WTC11 (cell line): ENCODE results near the gene TRPM8. TPM values are rescaled to one million over a fixed set of nuclear protein-coding genes. Genes with fewer than 3 reads are reported as not detected.

Experiments used
- ATAC-seq: fragments of 200-7000 bp; cut with Tn5 transposase; 2 replicates; pipeline ENCODE4 v1.10.0; 2021; ENCODE audit warnings: mild to moderate bottlenecking, moderate library complexity
- CTCF ChIA-PET: fragments of 300-600 bp; sonication (Branson Sonifier 250); formaldehyde crosslinking; loops from one replicate; lab custom pipeline; 2021; ENCODE audit warnings: antibody characterized with exemption; lab: Charles Lee
- POLR2A ChIA-PET: fragments of 350-600 bp; sonication (Branson Sonifier 250); formaldehyde crosslinking; loops from one replicate; lab custom pipeline; 2021; ENCODE audit warnings: antibody characterized with exemption; lab: Charles Lee
- DNase-seq: peaks from one replicate; pipeline ENCODE4 v3.0.0; 2021; ENCODE audit warnings: low spot score
- H3K27ac Mint-ChIP-seq: 2 replicates; pipeline ENCODE4 v1.8.0; 2021; ENCODE audit warnings: mixed read lengths
- H3K27me3 Mint-ChIP-seq: 2 replicates; pipeline ENCODE4 v1.8.0; 2021; ENCODE audit warnings: low read depth, mild to moderate bottlenecking, moderate library complexity, mixed read lengths
- H3K36me3 Mint-ChIP-seq: 2 replicates; pipeline ENCODE4 v1.8.0; 2021; ENCODE audit warnings: mixed read lengths
- H3K4me1 Mint-ChIP-seq: 2 replicates; pipeline ENCODE4 v1.8.0; 2022; ENCODE audit warnings: mixed read lengths
- H3K4me3 Mint-ChIP-seq: 2 replicates; pipeline ENCODE4 v1.8.0; 2021; ENCODE audit warnings: mild to moderate bottlenecking, moderate library complexity, mixed read lengths
- H3K9me3 Mint-ChIP-seq: 2 replicates; pipeline ENCODE4 v1.8.0; 2021; ENCODE audit warnings: mixed read lengths
- ATF1 ChIP-seq: sonication (generic); formaldehyde crosslinking; IDR thresholded peaks from 2 replicates; pipeline ENCODE4 v1.8.1; 2023; ENCODE audit warnings: mild to moderate bottlenecking, moderate library complexity, missing genetic modification reagents
- CREM ChIP-seq: sonication (generic); formaldehyde crosslinking; IDR thresholded peaks from 2 replicates; pipeline ENCODE4 v1.8.1; 2022; ENCODE audit warnings: mild to moderate bottlenecking, missing genetic modification reagents, moderate library complexity
- ELF4 ChIP-seq: sonication (generic); formaldehyde crosslinking; IDR thresholded peaks from 2 replicates; pipeline ENCODE4 v1.8.1; 2022; ENCODE audit warnings: low read depth, mild to moderate bottlenecking, moderate library complexity, missing genetic modification reagents
- ETV6 ChIP-seq: sonication (generic); formaldehyde crosslinking; IDR thresholded peaks from 2 replicates; pipeline ENCODE4 v1.8.1; 2022; ENCODE audit warnings: mild to moderate bottlenecking, missing genetic modification reagents
- GABPB1 ChIP-seq: sonication (generic); formaldehyde crosslinking; IDR thresholded peaks from 2 replicates; pipeline ENCODE4 v1.8.1; 2023; ENCODE audit warnings: mild to moderate bottlenecking, missing genetic modification reagents
- MXD4 ChIP-seq: fragments of 250-450 bp; sonication (Bioruptor Pico); IDR thresholded peaks from 2 replicates; pipeline ENCODE4 v1.8.0; 2021; ENCODE audit warnings: mild to moderate bottlenecking, moderate library complexity, borderline replicate concordance
- NFE2L1 ChIP-seq: sonication (generic); formaldehyde crosslinking; IDR thresholded peaks from 2 replicates; pipeline ENCODE4 v1.8.1; 2023; ENCODE audit warnings: missing genetic modification reagents
- NR1H2 ChIP-seq: sonication (generic); formaldehyde crosslinking; IDR thresholded peaks from 2 replicates; pipeline ENCODE4 v1.9.0; 2021; ENCODE audit warnings: mild to moderate bottlenecking, moderate library complexity, missing genetic modification reagents
- RELA ChIP-seq: sonication (generic); formaldehyde crosslinking; IDR thresholded peaks from 2 replicates; pipeline ENCODE4 v1.8.1; 2022; ENCODE audit warnings: missing genetic modification reagents, mild to moderate bottlenecking, borderline replicate concordance
- TEAD1 ChIP-seq: sonication (generic); formaldehyde crosslinking; IDR thresholded peaks from 2 replicates; pipeline ENCODE4 v1.8.0; 2022; ENCODE audit warnings: mild to moderate bottlenecking, missing genetic modification reagents
- ZNF138 ChIP-seq: sonication (generic); formaldehyde crosslinking; conservative IDR thresholded peaks from 2 replicates; pipeline ENCODE4 v1.8.1; 2022; ENCODE audit warnings: mild to moderate bottlenecking, moderate library complexity, missing genetic modification reagents
- ZNF263 ChIP-seq: sonication (generic); formaldehyde crosslinking; IDR thresholded peaks from 2 replicates; pipeline ENCODE4 v1.8.1; 2022; ENCODE audit warnings: low read depth, mild to moderate bottlenecking, moderate library complexity, missing genetic modification reagents
- ZNF317 ChIP-seq: sonication (generic); formaldehyde crosslinking; IDR thresholded peaks from 2 replicates; pipeline ENCODE4 v1.8.1; 2023; ENCODE audit warnings: low read depth, mild to moderate bottlenecking, moderate library complexity, missing genetic modification reagents, borderline replicate concordance
- ZNF396 ChIP-seq: fragments of 250-450 bp; sonication (Bioruptor Pico); IDR thresholded peaks from 2 replicates; pipeline ENCODE4 v1.8.0; 2021; ENCODE audit warnings: mild to moderate bottlenecking, moderate library complexity, borderline replicate concordance
- ZNF416 ChIP-seq: fragments of 250-450 bp; sonication (Bioruptor Pico); IDR thresholded peaks from 2 replicates; pipeline ENCODE4 v1.9.0; 2021; ENCODE audit warnings: mild to moderate bottlenecking, inconsistent platforms
- total RNA-seq: library from RNA; stranded (reverse); gene quantifications from 3 replicates; pipeline ENCODE4 v1.2.3, GENCODE V29; 2021
- TF ChIP-seq, protein P1 (sequence below): sonication (generic); formaldehyde crosslinking; IDR thresholded peaks from 2 replicates; pipeline ENCODE4 v1.8.1; 2023; ENCODE audit warnings: mild to moderate bottlenecking, missing genetic modification reagents, borderline replicate concordance
- TF ChIP-seq, protein P2 (sequence below): fragments of 250-450 bp; sonication (Bioruptor Pico); IDR thresholded peaks from 2 replicates; pipeline ENCODE4 v1.9.0; 2021; ENCODE audit warnings: mild to moderate bottlenecking
- TF ChIP-seq, protein P3 (sequence below): sonication (generic); formaldehyde crosslinking; conservative IDR thresholded peaks from 2 replicates; pipeline ENCODE4 v1.8.1; 2022; ENCODE audit warnings: mild to moderate bottlenecking, missing genetic modification reagents
- TF ChIP-seq, protein P4 (sequence below): sonication (generic); formaldehyde crosslinking; IDR thresholded peaks from 2 replicates; pipeline ENCODE4 v1.8.1; 2022; ENCODE audit warnings: mild to moderate bottlenecking, moderate library complexity, missing genetic modification reagents
- TF ChIP-seq, protein P5 (sequence below): sonication (generic); formaldehyde crosslinking; IDR thresholded peaks from 2 replicates; pipeline ENCODE4 v1.8.0; 2023; ENCODE audit warnings: missing genetic modification reagents, mild to moderate bottlenecking, borderline replicate concordance
- TF ChIP-seq, protein P6 (sequence below): sonication (generic); formaldehyde crosslinking; IDR thresholded peaks from 2 replicates; pipeline ENCODE4 v1.8.1; 2022; ENCODE audit warnings: low read depth, missing genetic modification reagents, borderline replicate concordance

TRPM8 gene
- total RNA-seq, 1 experiment from 2014 or later, result 0.26 TPM

DNA sequence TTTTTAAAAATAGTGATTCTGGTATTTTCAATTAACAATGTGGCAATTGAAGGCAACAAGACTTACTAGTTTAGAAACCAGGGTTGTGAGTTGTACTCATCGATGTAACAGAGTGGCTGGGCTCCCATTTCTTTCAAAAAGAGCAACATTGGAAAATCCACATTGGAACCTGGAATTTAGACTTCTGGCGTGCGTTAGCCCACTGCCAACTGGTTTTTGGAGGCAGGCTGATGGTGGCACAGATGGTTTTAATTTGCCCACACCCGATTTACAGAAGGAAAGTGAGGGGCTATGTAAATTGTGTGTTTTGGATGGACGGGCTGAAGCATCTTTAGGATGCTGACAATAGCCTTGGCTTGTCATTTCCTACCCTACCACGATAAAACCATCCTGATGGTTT is 66.3 kb downstream of the TRPM8 start:
- Mint-ChIP-seq H3K9me3 (peaks cover 19% of the 10 kb centered on the region), H3K4me1 (no peaks in the 10 kb centered on the region)
- ATAC-seq, result no peak
- TF ChIP-seq, protein P1, sequence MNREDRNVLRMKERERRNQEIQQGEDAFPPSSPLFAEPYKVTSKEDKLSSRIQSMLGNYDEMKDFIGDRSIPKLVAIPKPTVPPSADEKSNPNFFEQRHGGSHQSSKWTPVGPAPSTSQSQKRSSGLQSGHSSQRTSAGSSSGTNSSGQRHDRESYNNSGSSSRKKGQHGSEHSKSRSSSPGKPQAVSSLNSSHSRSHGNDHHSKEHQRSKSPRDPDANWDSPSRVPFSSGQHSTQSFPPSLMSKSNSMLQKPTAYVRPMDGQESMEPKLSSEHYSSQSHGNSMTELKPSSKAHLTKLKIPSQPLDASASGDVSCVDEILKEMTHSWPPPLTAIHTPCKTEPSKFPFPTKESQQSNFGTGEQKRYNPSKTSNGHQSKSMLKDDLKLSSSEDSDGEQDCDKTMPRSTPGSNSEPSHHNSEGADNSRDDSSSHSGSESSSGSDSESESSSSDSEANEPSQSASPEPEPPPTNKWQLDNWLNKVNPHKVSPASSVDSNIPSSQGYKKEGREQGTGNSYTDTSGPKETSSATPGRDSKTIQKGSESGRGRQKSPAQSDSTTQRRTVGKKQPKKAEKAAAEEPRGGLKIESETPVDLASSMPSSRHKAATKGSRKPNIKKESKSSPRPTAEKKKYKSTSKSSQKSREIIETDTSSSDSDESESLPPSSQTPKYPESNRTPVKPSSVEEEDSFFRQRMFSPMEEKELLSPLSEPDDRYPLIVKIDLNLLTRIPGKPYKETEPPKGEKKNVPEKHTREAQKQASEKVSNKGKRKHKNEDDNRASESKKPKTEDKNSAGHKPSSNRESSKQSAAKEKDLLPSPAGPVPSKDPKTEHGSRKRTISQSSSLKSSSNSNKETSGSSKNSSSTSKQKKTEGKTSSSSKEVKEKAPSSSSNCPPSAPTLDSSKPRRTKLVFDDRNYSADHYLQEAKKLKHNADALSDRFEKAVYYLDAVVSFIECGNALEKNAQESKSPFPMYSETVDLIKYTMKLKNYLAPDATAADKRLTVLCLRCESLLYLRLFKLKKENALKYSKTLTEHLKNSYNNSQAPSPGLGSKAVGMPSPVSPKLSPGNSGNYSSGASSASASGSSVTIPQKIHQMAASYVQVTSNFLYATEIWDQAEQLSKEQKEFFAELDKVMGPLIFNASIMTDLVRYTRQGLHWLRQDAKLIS (CRISPR knock-in tag), result no peak
- TF ChIP-seq CREM (CRISPR knock-in tag), result no peak
- no peak for TF ChIP-seq ELF4 (CRISPR knock-in tag)
- TF ChIP-seq, protein P2, sequence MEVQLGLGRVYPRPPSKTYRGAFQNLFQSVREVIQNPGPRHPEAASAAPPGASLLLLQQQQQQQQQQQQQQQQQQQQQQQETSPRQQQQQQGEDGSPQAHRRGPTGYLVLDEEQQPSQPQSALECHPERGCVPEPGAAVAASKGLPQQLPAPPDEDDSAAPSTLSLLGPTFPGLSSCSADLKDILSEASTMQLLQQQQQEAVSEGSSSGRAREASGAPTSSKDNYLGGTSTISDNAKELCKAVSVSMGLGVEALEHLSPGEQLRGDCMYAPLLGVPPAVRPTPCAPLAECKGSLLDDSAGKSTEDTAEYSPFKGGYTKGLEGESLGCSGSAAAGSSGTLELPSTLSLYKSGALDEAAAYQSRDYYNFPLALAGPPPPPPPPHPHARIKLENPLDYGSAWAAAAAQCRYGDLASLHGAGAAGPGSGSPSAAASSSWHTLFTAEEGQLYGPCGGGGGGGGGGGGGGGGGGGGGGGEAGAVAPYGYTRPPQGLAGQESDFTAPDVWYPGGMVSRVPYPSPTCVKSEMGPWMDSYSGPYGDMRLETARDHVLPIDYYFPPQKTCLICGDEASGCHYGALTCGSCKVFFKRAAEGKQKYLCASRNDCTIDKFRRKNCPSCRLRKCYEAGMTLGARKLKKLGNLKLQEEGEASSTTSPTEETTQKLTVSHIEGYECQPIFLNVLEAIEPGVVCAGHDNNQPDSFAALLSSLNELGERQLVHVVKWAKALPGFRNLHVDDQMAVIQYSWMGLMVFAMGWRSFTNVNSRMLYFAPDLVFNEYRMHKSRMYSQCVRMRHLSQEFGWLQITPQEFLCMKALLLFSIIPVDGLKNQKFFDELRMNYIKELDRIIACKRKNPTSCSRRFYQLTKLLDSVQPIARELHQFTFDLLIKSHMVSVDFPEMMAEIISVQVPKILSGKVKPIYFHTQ (CRISPR knock-in tag), result no peak
- TF ChIP-seq, protein P3, sequence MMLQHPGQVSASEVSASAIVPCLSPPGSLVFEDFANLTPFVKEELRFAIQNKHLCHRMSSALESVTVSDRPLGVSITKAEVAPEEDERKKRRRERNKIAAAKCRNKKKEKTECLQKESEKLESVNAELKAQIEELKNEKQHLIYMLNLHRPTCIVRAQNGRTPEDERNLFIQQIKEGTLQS (CRISPR knock-in tag), result no peak
- TF ChIP-seq ZNF416 (CRISPR knock-in tag), result no peak
- TF ChIP-seq ZNF317 (CRISPR knock-in tag), result no peak
- TF ChIP-seq ZNF396, result no peak
- no peak for TF ChIP-seq NFE2L1 (CRISPR knock-in tag)
- TF ChIP-seq, all 79 proteins: peak for 0
- POLR2A ChIA-PET, result no interaction called here
- DNase-seq, result no peak
- Mint-ChIP-seq H3K4me3 (no peak overlapping the region), H3K27me3 (peaks cover 17% of the 10 kb centered on the region), H3K27ac (no peak overlapping the region), H3K36me3 (peaks cover 3% of the 10 kb centered on the region)
- CTCF ChIA-PET, result no interaction called here

DNA sequence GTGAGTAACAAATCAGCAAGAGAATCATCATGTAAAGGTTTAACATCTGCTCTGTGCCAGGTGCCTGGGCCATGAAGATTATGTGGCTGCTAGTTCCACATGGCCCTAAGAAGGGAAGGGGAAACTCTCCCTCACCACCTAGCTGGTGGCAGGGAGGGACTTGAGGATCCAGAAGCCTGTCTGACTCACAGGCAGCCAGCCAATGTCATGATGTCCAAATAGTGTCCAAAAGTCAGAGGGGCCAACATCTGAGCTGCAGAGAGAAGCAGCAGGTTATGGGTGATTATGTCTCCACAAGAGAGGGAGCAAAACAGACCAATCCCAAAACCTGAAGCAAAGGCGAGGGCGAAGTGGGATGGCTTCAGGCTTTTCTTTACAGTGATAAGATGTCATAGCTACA is 71.4 kb downstream of the TRPM8 start:
- DNase-seq (no peak), ATAC-seq (no peak)
- H3K36me3 Mint-ChIP-seq, result peaks cover 20% of the 10 kb centered on the region
- POLR2A ChIA-PET, result no interaction called here
- CTCF ChIA-PET, result no interaction called here
- H3K4me1 Mint-ChIP-seq, result no peaks in the 10 kb centered on the region
- TF ChIP-seq, protein P4, sequence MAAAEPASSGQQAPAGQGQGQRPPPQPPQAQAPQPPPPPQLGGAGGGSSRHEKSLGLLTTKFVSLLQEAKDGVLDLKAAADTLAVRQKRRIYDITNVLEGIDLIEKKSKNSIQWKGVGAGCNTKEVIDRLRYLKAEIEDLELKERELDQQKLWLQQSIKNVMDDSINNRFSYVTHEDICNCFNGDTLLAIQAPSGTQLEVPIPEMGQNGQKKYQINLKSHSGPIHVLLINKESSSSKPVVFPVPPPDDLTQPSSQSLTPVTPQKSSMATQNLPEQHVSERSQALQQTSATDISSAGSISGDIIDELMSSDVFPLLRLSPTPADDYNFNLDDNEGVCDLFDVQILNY, result no peak
- TF ChIP-seq ELF4 (CRISPR knock-in tag) (no peak), ZNF138 (CRISPR knock-in tag) (no peak), RELA (no peak), ZNF263 (CRISPR knock-in tag) (no peak), ATF1 (CRISPR knock-in tag) (no peak), MXD4 (CRISPR knock-in tag) (no peak), NR1H2 (no peak), GABPB1 (CRISPR knock-in tag) (no peak), TEAD1 (no peak), ETV6 (CRISPR knock-in tag) (no peak)
- TF ChIP-seq, protein P5, sequence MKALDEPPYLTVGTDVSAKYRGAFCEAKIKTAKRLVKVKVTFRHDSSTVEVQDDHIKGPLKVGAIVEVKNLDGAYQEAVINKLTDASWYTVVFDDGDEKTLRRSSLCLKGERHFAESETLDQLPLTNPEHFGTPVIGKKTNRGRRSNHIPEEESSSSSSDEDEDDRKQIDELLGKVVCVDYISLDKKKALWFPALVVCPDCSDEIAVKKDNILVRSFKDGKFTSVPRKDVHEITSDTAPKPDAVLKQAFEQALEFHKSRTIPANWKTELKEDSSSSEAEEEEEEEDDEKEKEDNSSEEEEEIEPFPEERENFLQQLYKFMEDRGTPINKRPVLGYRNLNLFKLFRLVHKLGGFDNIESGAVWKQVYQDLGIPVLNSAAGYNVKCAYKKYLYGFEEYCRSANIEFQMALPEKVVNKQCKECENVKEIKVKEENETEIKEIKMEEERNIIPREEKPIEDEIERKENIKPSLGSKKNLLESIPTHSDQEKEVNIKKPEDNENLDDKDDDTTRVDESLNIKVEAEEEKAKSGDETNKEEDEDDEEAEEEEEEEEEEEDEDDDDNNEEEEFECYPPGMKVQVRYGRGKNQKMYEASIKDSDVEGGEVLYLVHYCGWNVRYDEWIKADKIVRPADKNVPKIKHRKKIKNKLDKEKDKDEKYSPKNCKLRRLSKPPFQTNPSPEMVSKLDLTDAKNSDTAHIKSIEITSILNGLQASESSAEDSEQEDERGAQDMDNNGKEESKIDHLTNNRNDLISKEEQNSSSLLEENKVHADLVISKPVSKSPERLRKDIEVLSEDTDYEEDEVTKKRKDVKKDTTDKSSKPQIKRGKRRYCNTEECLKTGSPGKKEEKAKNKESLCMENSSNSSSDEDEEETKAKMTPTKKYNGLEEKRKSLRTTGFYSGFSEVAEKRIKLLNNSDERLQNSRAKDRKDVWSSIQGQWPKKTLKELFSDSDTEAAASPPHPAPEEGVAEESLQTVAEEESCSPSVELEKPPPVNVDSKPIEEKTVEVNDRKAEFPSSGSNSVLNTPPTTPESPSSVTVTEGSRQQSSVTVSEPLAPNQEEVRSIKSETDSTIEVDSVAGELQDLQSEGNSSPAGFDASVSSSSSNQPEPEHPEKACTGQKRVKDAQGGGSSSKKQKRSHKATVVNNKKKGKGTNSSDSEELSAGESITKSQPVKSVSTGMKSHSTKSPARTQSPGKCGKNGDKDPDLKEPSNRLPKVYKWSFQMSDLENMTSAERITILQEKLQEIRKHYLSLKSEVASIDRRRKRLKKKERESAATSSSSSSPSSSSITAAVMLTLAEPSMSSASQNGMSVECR (CRISPR knock-in tag), result no peak
- TF ChIP-seq, protein P6, sequence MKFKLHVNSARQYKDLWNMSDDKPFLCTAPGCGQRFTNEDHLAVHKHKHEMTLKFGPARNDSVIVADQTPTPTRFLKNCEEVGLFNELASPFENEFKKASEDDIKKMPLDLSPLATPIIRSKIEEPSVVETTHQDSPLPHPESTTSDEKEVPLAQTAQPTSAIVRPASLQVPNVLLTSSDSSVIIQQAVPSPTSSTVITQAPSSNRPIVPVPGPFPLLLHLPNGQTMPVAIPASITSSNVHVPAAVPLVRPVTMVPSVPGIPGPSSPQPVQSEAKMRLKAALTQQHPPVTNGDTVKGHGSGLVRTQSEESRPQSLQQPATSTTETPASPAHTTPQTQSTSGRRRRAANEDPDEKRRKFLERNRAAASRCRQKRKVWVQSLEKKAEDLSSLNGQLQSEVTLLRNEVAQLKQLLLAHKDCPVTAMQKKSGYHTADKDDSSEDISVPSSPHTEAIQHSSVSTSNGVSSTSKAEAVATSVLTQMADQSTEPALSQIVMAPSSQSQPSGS (CRISPR knock-in tag), result no peak
- peaks cover 11% of the 10 kb centered on the region for H3K27me3 Mint-ChIP-seq
- H3K27ac Mint-ChIP-seq, result no peak overlapping the region
- peaks cover 45% of the 10 kb centered on the region for H3K9me3 Mint-ChIP-seq
- H3K4me3 Mint-ChIP-seq, result no peak overlapping the region
